Spleen (tissue), 11 donors: ENCODE measurements around the gene ANO2. TPM values are rescaled to one million over a fixed set of nuclear protein-coding genes. Genes with fewer than 3 reads are reported as not detected.

Experiments
- DNase-seq: peaks from one replicate; pipeline ENCODE4 v3.0.0-alpha.2; 2020
- H3K27ac ChIP-seq, 8 donors: fragments of 200-600 bp; sonication (generic) in 7 of 8; 1 replicate in 4 of 8; 2 replicates in 4 of 8; pipeline versions ENCODE4 v1.5.0 to v1.8.0; 2016 to 2021; ENCODE audit warnings: inconsistent platforms in 4 of 8, mild to moderate bottlenecking in 4 of 8, moderate library complexity in 1 of 8
- H3K27me3 ChIP-seq, 7 donors: fragments of 200-600 bp; sonication (generic) in 6 of 7; replicated peaks in 1 of 7; 1 replicate in 4 of 7; 2 replicates in 3 of 7; pipeline versions ENCODE4 v1.5.0 to v1.8.0; 2016 to 2021; ENCODE audit warnings: inconsistent platforms in 3 of 7, mild to moderate bottlenecking in 1 of 7
- H3K36me3 ChIP-seq, 6 donors: fragments of 200-600 bp; sonication (generic) in 5 of 6; 1 replicate in 4 of 6; 2 replicates in 2 of 6; pipeline versions ENCODE4 v1.5.0 to v1.8.0; 2016 to 2021; ENCODE audit warnings: inconsistent platforms in 2 of 6
- H3K4me1 ChIP-seq, 6 donors: fragments of 200-600 bp; sonication (generic) in 5 of 6; 1 replicate in 3 of 6; 2 replicates in 3 of 6; pipeline versions ENCODE4 v1.5.0 to v1.8.0; 2016 to 2021; ENCODE audit warnings: inconsistent platforms in 3 of 6
- H3K4me3 ChIP-seq, 8 donors: fragments of 200-600 bp; sonication (generic) in 7 of 8; 1 replicate in 4 of 8; 2 replicates in 4 of 8; pipeline versions ENCODE4 v1.5.0 to v1.8.0; 2016 to 2021; ENCODE audit warnings: inconsistent platforms in 4 of 8, mild to moderate bottlenecking in 4 of 8, moderate library complexity in 2 of 8
- H3K9me3 ChIP-seq, 8 donors: fragments of 200-600 bp; sonication (generic) in 7 of 8; 1 replicate in 4 of 8; 2 replicates in 4 of 8; pipeline versions ENCODE4 v1.5.0 to v1.8.0; 2016 to 2021; ENCODE audit warnings: inconsistent platforms in 4 of 8
- POLR2A ChIP-seq, 3 donors: fragments of 450-650 bp; IDR thresholded peaks; one replicate each; pipeline ENCODE4 v1.5.1; 2017; ENCODE audit warnings: antibody characterized with exemption in 3 of 3, mild to moderate bottlenecking in 1 of 3
- POLR2AphosphoS5 ChIP-seq, 3 donors: sonication (generic); formaldehyde crosslinking; IDR thresholded peaks; one replicate each; pipeline ENCODE4 v1.5.1; 2017; ENCODE audit warnings: antibody characterized with exemption in 3 of 3
- WGBS, 5 donors: extraction: QIAGEN DNeasy Blood & Tissue Kit in 3 of 5; methylation state at CpG; one replicate each; pipeline versions ENCODE4 v1.1.5 to v1.1.7; 2013 to 2018; 5-methylcytosine and 5-hydroxymethylcytosine counted together
- intact Hi-C: fragments of 100-400 bp; cut with DNase I; formaldehyde crosslinking; loops from one replicate; pipeline ENCODE4 v1.15.0; 2023; ENCODE audit warnings: low total_unique reads
- polyA plus RNA-seq, 3 donors: library from polyadenylated mRNA; stranded (reverse); fragments of 200-250 nt; gene quantifications; one replicate each; pipeline ENCODE4 v1.2.1, GENCODE V29; 2013
- total RNA-seq, 7 donors: library from RNA; depleted of rRNA in 3 of 7; stranded (reverse); fragments of >200 nt in 3 of 7; fragmentation: NEBNext Ultra II Directional in 4 of 7; extraction: Animal tissue kit (Norgen Biotek cat#: 25700) in 4 of 7; gene quantifications; one replicate each; pipeline versions ENCODE4 v1.1.0 to v1.2.1, GENCODE V29; 2016 to 2021
- TF ChIP-seq, protein P1 (sequence below), 11 experiments: fragments of 200-600 bp in 7 of 11; fragments of 450-650 bp in 4 of 11; sonication (generic) in 4 of 11; IDR thresholded peaks in 8 of 11; conservative IDR thresholded peaks in 3 of 11; 1 replicate in 7 of 11; 2 replicates in 4 of 11; pipeline versions ENCODE4 v1.4.0 to v1.8.0; 2016 to 2021; ENCODE audit warnings: antibody characterized with exemption in 11 of 11, inconsistent platforms in 4 of 11, mild to moderate bottlenecking in 1 of 11
- donor health status: healthy with polysubstance abuse.
- donor health status: DM: no; HTN: no; CAD: no; lungs with moderate emphysema.
- donor health status: DM: no; HTN: no; CAD: no.
- donor health status: Bipolar disorder and iron deficiency.
- donor health status: healthy.
- donor health status: DM: no; HTN: no; CAD: no.
- donor health status: DM: yes; HTN: yes; CAD: no.

The ANO2 gene
- total and polyA plus RNA-seq, 10 donors = 1.1 to 35.1 (median 14.2) TPM

DNA sequence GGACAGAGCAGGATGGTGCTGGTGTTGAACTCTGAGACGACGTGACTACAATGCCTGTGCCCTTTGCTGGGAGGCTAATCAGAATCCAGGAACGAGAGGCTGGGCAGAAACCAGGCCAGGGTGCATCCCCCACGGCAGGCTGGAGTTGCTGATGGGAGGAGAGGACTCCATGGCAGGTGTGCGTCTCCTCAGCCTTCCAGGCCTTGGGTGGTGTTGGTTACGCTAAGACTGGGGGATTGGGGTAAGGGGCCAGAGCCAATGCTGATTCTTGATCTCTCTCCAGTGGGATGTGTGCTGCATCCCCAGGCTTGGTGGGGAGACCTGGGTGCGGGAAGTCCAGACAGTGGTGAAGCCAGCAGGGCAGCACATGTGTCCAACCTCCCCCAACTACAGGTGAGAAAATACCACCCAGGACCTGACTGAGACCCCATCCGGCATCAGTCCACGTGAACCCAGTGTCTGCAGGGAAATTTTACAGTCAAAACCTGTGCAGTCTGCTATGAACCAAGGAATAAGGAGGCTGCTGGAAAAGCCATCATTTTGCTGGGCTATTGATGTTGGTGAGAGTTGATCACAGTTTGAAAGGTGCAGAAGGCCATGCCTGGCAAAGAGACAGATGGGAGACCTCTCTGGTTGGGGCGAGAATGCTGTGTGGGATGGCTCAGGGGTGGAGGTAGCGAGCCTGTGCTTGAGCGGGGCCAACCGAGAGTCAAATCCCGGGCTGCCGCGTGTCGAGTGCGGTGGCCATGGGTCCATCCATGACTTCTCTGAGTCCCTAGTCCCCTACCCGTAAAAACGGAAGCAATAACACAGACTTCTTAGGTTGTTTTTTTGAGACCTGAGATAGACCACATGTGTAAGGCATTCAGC is 423.4 kb downstream of the ANO2 start:
- Histone ChIP-seq H3K36me3 (no peaks in the 10 kb centered on the region), H3K4me3 (no peak overlapping the region), H3K27me3 (no peaks in the 10 kb centered on the region), H3K4me1 (no peaks in the 10 kb centered on the region), H3K9me3 (no peaks in the 10 kb centered on the region), H3K27ac (no peak overlapping the region)
- TF ChIP-seq POLR2A (IDR thresholded peaks at IDR 0.05) (no peak), POLR2AphosphoS5 (IDR thresholded peaks at IDR 0.05) (no peak)
- TF ChIP-seq, protein P1, sequence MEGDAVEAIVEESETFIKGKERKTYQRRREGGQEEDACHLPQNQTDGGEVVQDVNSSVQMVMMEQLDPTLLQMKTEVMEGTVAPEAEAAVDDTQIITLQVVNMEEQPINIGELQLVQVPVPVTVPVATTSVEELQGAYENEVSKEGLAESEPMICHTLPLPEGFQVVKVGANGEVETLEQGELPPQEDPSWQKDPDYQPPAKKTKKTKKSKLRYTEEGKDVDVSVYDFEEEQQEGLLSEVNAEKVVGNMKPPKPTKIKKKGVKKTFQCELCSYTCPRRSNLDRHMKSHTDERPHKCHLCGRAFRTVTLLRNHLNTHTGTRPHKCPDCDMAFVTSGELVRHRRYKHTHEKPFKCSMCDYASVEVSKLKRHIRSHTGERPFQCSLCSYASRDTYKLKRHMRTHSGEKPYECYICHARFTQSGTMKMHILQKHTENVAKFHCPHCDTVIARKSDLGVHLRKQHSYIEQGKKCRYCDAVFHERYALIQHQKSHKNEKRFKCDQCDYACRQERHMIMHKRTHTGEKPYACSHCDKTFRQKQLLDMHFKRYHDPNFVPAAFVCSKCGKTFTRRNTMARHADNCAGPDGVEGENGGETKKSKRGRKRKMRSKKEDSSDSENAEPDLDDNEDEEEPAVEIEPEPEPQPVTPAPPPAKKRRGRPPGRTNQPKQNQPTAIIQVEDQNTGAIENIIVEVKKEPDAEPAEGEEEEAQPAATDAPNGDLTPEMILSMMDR (IDR thresholded peaks at IDR 0.05 in 8 of 11, conservative IDR thresholded peaks at IDR 0.05 in 3 of 11) = no peak
- WGBS, 5 donors = 87 to 94% (median 92%) methylated on average over 18 to 20 of the region's 20 CpGs
- intact Hi-C loops = no loop called here
- no peak for DNase-seq

DNA sequence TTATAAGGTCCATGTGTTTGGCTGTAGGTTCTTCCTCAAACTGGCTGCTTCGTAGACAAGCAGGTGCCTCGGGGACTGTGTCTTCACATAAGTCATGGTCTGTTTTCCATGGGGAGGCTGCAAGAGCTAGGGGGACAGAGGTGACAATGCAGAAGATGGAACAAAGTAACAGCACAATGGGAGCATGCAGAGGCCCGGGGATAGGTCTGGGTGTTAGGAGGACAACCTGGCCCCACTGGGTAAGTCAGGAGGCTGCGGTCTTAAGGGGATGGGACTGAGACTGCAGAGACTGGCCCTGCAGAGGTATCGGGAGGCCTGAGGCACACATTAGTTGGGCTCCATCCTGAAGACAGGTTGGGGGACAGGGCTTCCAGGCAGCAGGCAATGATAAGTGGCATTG is 424.2 kb downstream of the ANO2 start:
- intact Hi-C loops = no loop called here
- no peak for DNase-seq
- Histone ChIP-seq H3K4me3 (no peak overlapping the region), H3K9me3 (no peaks in the 10 kb centered on the region), H3K27ac (no peak overlapping the region), H3K4me1 (no peaks in the 10 kb centered on the region), H3K36me3 (no peaks in the 10 kb centered on the region), H3K27me3 (no peaks in the 10 kb centered on the region)
- WGBS, 5 donors = 88 to 97% (median 91%) methylated on average over 5 of the region's 5 CpGs
- TF ChIP-seq POLR2AphosphoS5 (IDR thresholded peaks at IDR 0.05) = no peak
- TF ChIP-seq, protein P1 (IDR thresholded peaks at IDR 0.05 in 8 of 11, conservative IDR thresholded peaks at IDR 0.05 in 3 of 11) = no peak
- TF ChIP-seq POLR2A (IDR thresholded peaks at IDR 0.05) = no peak

DNA sequence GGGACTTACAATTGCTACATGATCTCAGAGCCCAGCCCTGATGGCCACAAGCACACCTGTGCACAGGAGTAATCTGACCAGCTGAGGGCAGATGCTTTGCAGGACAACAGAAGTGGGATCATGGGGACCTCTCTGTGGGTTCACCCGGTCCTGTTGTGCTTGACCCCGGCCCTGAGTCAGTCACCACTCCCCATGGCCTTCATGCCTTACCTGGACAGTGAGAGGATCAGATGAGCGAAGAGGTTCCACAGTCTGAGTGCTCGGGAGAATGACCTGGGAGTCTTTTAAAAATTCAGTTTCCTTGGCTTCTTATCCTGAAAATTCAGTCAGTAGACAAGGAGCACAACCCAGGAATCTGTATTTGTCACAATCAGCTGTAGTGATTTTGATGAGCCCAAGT is 425.0 kb downstream of the ANO2 start:
- H3K9me3 ChIP-seq = no peaks in the 10 kb centered on the region
- H3K27ac ChIP-seq = no peak overlapping the region
- no peaks in the 10 kb centered on the region for H3K36me3 ChIP-seq
- H3K4me1 ChIP-seq = no peaks in the 10 kb centered on the region
- intact Hi-C loops = no loop called here
- TF ChIP-seq POLR2A (IDR thresholded peaks at IDR 0.05) = no peak
- TF ChIP-seq, protein P1 (IDR thresholded peaks at IDR 0.05 in 8 of 11, conservative IDR thresholded peaks at IDR 0.05 in 3 of 11) = no peak
- TF ChIP-seq POLR2AphosphoS5 (IDR thresholded peaks at IDR 0.05) = no peak
- DNase-seq = no peak
- H3K4me3 ChIP-seq = no peak overlapping the region
- 83 to 92% (median 91%) methylated on average over 4 of the region's 4 CpGs for WGBS, 5 donors
- H3K27me3 ChIP-seq = no peaks in the 10 kb centered on the region

DNA sequence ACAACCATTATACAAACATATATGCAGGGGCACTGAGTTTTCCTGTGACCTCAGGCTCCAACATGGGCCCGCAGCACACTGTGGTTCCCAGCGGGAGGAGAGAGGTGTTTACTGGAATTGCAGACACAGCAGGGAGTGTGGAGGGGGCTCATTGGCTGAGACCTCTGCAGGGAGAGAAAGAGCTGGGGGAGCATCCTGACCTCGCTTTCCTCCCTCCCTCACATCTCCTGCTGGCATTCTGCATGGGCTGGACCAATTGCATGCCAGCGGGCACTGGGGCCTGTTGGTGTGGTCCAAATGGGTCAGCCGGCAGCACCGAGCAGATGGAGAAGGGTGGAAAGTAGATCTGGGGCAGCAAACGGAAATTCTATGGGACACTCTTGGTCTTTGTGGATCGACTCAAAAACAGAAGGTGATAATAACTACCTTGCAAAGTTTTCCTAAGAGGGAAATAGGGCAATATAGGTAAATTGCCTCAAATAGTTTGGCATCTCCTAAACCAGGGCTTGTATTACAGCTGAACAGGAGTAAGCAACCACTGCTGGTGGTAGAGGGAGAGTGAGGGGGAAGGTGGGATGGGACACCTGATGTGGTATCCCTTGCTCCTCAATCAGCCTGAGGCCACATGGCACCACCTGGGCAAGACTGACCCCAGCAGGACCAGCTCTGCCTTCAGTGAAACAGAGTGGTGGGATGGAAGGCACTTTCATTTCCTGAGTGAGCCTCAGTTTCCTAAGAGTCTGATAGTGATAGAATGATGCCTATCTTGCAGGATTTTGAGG is 426.3 kb downstream of the ANO2 start:
- no peaks in the 10 kb centered on the region for H3K36me3 ChIP-seq
- no peaks in the 10 kb centered on the region for H3K4me1 ChIP-seq
- H3K4me3 ChIP-seq = no peak overlapping the region
- 87 to 95% (median 91%) methylated on average over 8 of the region's 8 CpGs for WGBS, 5 donors
- no peaks in the 10 kb centered on the region for H3K9me3 ChIP-seq
- H3K27me3 ChIP-seq = no peaks in the 10 kb centered on the region
- TF ChIP-seq, protein P1 (IDR thresholded peaks at IDR 0.05 in 8 of 11, conservative IDR thresholded peaks at IDR 0.05 in 3 of 11) = no peak
- TF ChIP-seq POLR2AphosphoS5 (IDR thresholded peaks at IDR 0.05) (no peak), POLR2A (IDR thresholded peaks at IDR 0.05) (no peak)
- DNase-seq = no peak
- no peak overlapping the region for H3K27ac ChIP-seq
- intact Hi-C loops = no loop called here
